ENCODE measurements around the gene MICU2. TPM values are rescaled to one million over a fixed set of nuclear protein-coding genes. Genes with fewer than 3 reads are reported as not detected.
"Not testable (repeated sequence)": the region's sequence is repeated elsewhere in the genome, so short reads cannot be mapped to it uniquely, and the experiment has no call there.

MICU2 gene
- total RNA-seq, 1 experiment from 2014 or later = 113 TPM

DNA sequence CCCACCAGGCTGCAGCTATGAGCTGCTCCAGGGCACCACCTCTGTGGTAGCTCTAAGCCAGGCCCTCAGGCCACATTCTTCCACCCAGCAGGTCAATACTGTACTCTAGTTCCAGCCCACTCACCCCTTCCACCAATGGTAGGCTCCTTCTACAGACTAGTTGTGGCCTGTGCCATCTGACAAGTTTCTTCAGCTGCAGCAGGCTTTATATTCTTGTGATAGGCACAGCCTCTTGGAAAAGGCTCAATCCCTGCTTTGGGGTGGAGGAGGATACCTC is 8.5 kb downstream of the MICU2 start:
- no peak for DNase-seq (ENCODE audit: low read depth)

DNA sequence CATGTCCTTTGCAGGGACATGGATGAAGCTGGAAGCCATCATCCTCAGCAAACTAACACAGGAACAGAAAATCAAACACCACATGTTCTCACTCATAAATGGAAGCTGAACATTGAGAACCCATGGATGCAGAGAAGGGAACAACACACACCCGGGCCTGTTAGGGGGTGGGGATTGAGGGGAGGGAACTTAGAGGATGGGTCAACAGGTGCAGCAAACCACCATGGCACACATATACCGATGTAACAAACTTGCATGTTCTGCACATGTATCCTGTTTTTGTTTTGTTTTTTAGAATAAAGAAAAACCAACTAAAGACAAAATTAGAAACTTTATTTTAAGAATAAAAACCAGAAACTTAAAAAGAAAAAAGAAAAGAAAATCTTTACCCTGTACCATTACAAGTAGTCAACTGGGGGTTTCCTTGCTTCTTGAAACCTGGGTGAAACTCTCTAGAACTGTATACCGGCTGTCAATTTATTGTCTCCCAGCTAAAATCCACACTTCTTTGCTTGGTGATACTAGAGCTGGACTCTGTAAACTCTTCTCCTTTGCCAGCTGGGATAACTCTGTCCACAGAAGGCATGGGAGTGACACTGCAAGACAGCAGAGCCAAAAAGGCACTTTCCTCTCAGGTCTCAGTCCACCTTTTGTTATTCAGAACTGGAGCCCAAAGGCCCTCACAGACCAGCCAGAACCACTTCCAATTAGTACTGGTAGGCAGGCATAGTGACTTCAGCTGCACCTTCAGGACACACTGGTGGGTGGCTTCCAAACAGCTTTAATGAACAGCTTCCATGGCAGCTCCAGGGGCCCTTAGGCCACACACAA is 9.0 kb downstream of the MICU2 start:
- DNase-seq (ENCODE audit: low read depth) = no peak

DNA sequence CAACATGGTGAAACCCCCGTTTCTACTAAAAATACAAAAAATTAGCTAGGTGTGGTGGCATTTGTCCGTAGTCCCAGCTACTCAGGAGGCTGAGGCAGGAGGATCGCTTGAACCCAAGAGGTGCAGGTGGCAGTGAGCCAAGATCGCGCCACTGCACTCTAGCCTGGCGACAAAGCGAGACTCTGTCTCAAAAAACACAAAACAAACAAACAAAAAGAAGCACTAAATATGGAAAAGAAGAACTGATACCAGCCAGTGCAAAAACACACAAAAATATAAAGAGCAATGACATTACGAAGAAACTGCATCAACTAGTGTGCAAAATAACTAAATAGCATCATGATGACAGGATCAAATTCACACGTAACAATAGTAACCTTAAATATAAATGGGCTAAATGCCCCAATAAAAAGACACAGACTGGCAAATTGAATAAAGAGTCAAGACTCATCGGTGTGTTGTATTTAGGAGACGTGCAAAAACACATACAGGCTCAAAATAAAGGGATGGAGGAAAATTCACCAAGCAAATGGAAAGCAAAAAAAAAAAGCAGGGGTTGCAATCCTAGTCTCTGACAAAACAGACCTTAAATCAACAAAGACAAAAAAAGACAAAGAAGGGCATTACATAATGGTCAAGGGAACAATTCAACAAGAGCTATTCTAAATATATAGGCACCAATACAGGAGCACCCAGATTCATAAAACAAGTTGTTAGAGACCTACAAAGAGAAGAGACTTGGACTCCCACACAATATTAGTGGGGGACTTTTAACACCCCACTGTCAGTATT is 13.1 kb downstream of the MICU2 start:
- not testable (repeated sequence) for DNase-seq (ENCODE audit: low read depth)

DNA sequence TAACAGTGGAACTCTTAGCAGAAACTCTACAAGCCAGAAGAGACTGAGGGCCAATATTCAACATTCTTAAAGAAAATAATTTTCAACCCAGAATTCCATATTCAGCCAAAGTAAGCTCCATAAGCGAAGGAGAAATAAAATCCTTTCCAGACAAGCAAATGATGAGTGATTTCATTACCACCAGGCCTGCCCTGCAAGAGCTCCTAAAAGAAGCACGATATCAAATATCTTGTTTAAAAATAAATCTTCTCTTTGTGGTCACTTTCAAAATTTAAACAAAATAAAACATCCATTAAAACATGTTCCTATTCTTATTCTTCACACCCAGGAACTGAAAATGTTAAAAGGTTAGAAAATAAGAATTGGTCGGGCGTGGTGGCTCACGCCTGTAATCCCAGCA is 13.7 kb downstream of the MICU2 start:
- DNase-seq (ENCODE audit: low read depth) = no peak

DNA sequence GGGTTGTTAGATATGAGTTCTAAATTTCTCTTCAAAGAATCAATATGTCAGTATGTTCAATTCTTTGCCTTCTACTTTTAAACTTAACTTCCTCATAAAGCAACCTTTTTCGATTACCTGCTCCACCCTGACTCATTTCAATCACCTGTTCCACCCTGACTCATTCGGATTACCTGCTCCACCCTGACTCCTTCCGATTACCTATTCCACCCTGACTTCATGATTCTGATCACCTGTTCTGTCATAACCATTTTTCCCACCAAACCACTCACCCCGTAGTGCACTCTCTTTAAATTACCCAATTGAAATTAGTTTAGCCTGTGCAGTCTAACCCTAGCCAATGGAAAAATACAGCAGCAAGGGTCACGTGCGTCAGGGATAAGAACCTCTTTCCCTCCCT is 14.5 kb downstream of the MICU2 start:
- DNase-seq (ENCODE audit: low read depth) = not testable (repeated sequence)

DNA sequence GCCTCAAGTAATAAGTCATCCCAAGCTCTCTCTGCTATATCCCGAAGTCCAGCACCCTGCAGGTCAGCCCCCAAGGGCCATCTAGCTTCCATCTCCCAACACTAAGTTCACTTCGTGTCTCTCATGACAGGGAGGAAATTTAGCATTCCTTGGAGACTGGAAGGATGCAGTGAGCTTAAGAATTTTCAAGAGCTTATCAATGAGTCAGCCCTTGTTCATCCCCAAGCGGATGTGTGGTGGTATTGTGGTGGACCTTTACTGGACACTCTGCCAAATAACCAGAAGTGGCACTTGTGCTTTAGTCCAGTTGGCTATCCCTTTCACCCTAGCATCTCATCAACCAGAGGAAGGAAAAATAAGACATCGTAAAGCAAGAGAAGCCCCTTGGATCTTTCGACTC is 15.6 kb downstream of the MICU2 start:
- DNase-seq (ENCODE audit: low read depth) = peak; percentile 92

DNA sequence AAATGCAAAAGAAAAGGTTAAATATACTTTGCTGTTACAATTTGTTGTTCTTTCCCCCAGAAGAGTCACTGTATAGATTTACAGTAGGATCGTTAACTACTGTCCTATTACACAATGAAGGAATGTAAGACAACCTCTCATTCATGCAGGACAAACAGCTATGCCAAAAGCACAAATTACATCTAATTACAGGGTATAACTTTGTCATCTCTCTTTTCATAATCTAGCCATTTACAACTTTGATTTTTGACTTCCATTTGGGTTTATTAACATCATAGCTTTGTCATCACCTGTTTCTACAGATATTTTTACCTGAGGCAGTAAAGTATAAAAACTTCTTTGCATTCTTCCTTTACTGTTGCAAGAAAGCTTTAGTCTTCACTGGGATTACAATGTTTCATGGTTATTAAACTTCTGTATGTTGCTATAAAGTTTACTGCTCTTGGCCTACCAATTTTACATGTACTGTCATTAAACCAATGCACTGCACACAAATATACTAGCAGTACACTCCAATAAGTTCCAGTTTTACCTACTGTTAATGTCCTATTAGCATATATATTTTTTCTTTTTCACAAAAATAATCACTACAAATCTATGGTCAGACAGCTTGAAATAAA is 18.9 kb downstream of the MICU2 start:
- DNase-seq (ENCODE audit: low read depth) = no peak

DNA sequence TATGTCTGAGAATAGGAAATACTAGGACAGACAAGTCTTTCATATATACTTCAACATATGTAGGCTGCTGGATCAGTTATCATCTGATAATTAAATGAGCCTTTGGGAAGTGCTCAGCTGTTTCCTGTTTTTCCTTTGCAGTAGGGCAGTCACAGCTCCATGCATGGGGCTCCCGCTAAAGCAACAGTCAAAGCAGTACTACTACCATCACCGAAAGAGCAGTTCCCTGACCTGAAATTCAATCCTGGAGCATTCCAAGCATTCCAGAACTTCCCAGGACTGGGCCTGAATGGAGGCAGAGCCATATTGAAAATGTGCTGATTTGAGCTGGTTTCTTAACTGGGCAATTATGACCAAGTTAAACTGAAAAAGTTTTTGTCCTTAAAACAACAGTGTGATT is 20.5 kb downstream of the MICU2 start:
- DNase-seq (ENCODE audit: low read depth) = peak; percentile 62

DNA sequence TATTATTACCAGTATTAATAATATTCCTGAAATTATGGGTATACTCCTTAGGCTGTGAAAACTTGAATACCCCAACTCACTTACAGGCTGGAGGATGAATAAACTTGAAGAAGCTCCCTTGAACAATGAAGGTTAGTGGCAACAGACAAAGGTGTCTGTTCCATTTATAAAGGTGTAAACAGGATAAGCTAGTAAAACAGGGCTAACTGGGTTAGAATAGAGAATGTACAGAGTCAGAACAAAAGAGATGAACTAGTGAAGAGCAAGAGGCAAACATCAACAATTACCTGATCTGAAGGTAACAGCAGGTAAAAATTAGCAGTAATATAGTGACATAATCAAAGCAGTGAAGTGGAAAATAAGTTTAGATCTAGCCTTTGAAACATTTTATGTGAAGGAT is 23.2 kb downstream of the MICU2 start:
- no peak for DNase-seq (ENCODE audit: low read depth)

DNA sequence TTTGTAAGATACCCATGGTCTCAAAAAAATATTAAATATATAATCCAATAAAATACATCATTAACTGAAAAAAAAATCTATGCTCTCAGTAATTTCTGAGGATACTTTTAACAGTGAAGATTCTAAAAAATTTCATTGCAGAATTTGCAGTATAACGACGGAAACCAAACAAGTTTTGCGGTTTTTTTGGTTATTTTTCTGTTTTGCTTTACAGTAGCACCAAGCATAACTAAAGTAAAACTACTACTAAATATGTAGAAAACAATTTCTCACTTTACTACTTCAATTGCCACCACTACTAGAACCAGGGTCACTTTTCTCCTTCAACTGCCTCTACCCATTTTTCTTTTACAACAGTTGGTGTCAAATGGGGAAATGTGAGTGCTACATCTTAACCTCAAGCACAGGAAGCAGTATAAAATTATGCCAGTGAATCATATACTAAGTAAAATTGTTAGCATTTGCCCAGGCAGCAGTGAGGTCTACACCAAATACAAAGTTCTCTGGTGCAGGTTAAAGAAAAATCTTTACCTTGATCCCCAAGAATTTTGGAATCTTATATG is 24.1 kb downstream of the MICU2 start:
- peak; percentile 44 for DNase-seq (ENCODE audit: low read depth)

DNA sequence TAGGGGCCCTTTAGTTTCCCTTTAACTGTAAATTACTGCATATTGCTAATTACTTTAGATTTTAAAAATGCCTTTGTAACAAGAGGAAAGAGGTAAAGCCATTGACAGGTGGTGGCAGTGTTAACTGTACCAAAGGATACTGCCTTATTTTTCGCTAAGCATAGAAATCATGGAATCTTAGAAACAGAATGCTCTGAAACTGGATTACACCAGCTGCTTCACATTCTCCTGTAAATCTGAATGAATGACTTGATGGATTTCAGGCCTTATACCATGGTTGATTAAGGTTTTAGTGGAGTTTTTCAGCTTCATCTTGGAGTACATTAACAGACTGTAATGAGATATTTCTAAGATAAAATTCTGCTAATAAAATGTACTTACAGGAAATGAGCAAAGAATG is 25.2 kb downstream of the MICU2 start:
- DNase-seq (ENCODE audit: low read depth) = no peak

DNA sequence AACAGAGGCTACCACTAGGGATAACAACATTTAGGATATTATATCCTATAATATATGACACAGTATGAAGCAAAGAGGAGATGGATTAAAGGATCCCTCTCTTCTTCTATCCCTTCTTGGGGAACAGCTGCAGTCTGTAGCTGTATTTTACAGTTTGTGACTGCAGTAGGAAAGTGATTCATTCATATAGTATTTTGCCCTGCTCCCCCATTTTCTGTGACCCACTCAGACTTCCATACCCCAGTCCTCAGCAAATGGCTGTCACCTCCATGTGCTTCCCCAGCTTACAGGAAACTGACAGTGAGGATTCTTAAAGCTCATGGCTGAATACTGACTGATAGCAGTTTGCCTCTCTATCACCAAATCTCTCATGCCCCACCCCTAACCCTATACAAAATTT is 27.5 kb downstream of the MICU2 start:
- peak; percentile 72 for DNase-seq (ENCODE audit: low read depth)

DNA sequence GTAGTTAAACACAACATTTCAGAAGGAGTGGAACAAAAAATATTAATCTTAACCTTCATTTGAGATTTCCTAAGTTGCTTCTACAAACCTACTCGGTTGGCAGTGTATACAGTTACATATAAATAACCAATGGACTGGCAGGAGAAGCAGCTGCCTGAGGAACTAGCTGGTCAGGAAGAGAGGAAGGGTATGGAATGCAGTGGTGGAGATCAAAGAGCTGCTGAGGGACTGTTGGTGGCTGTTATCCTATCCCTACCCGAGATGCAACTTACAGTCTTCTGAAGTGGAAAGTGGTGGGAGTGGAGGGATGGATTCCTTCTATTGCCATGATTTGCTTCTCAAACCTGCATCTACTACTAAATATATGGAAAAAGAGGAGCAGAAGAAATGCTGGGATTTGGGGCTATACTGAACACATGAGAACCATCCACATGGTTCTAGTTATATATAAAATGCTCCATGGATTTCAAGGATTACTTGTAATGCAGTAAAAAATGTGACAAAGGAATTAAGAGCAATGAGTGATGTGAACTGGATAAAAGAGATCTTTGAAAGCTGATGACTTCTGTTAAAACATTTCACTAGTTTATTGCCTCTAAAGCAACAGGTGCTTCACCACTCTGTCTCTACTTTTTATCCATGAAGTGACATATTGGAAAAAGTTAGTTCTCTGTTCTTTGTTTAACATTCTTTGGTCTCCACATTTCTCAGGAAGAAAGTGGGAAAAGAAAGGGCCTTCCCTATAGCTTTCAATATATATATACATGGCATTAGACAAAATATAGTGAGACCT is 29.9 kb downstream of the MICU2 start:
- DNase-seq (ENCODE audit: low read depth) = peak; percentile 2

DNA sequence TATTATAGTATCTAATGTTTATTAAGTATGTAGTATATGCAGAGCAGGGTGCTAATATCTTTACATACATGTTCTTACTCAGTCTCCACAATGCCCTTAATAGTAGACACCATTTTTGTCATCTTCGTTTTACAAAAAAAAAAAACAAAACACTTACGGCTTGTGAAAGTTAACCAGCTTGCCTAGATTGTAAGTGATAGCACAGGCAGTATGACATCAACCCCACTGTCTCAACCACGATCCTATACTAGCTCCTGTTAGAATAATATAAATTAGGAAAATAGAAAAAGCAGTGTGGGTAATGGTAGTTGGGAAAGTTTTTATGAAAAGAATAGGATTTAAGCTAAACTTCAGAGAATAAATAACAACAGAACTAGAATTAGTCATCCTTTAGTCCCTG is 34.3 kb downstream of the MICU2 start:
- no peak for DNase-seq (ENCODE audit: low read depth)

DNA sequence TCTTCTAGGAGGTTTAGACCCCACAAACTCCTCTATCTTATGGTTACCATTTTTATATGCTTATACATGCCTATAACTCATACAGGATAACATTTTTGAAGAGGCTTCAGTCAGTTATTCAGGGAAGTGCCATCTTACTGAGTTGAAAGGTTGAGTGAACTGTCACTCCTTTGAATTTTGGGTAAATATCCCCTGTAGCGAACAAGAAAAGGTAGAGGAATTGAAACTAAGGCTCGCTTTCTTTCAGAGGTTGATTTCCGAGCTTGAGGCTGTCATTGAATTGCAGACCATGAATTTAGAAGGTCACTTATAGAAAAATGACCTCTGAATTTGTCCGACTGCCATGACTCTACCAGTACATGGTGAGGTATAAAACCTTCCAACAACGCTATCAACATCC is 35.1 kb downstream of the MICU2 start:
- DNase-seq (ENCODE audit: low read depth) = no peak

DNA sequence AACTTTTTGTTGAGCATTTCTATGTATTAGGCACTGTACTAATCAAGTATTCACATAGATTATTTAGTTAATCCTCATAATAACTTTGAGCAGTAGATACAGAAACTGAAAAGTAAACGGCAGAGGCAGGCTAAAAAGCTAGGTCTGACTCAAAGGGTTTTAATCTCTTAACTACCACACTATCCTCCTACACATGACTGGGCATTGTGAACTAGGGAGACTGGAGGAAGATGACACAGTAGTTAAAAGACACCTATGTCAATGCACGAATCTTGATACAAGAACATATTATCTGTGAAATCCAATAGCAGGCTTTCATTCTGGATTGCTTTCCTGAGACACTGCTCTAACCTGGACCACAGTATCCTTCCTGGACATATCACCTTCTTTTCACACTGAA is 36.3 kb downstream of the MICU2 start:
- DNase-seq (ENCODE audit: low read depth) = peak; percentile 2

DNA sequence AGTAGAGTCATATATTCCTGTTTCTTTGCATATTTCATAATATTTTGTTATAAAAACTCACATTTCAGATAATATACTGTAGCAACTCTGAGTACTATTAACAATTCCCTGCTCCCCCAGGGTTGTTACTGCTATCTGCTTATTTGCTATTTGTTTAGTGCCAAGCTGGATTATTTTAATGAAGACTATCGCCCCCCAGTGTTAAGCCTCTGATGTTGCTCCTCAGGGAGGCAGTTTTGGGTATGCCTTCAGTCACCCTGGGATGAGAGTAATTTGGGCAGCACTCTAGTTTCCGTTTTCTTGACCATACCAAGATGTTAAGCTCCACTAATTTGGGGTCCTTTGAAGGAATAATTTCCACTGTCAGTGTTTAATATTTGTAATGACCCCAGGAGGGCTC is 46.0 kb downstream of the MICU2 start:
- peak; percentile 20 for DNase-seq (ENCODE audit: low read depth)

DNA sequence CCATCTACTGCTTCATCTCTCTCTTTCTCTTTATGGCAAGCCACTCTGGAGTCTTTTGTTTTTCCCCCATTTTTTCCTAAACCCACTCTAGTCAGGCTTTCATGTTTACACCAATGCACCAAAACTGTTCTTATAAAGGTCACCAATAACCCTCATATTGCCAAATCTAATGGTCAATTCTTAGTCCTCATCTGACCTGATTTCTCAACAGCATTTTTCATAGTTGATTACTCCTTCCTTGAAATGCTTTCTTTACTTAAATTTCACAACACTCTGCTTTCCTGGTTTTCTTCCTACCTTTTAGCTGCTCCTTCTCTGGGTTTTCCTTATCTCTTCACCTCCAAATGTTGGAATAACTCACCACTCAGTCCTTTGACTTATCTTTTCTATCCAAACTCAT is 47.9 kb downstream of the MICU2 start:
- DNase-seq (ENCODE audit: low read depth) = no peak

DNA sequence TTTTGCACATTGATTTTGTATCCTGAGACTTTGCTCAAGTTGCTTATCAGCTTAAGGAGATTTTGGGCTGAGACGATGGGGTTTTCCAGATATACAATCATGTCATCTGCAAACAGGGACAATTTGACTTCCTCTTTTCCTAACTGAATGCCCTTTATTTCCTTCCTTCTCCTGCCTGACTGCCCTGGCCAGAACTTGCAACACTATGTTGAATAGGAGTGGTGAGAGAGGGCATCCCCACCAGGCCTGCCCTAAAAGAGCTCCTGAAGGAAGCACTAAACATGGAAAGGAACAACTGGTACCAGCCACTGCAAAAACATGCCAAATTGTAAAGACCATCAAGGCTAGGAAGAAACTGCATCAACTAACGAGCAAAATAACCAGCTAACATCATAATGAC is 50.7 kb downstream of the MICU2 start:
- DNase-seq (ENCODE audit: low read depth) = not testable (repeated sequence)

DNA sequence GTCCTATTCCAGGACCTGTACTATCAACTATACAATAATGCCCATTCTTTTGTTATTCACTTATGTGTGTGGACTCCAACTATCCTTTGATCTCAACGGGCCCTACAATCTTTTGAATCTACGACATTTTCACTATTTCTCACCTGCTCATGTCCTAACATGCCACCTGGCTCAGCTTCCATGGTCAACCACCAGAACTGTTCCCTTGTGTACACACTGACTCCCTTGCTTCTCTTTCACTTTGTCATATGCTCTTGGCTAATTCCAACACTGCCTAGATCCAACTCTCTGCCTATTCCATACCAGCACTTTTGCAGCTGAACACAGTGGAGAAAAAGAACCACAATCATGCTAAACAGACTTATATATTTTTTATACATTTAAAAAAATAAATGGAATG is 53.1 kb downstream of the MICU2 start:
- DNase-seq (ENCODE audit: low read depth) = no peak

DNA sequence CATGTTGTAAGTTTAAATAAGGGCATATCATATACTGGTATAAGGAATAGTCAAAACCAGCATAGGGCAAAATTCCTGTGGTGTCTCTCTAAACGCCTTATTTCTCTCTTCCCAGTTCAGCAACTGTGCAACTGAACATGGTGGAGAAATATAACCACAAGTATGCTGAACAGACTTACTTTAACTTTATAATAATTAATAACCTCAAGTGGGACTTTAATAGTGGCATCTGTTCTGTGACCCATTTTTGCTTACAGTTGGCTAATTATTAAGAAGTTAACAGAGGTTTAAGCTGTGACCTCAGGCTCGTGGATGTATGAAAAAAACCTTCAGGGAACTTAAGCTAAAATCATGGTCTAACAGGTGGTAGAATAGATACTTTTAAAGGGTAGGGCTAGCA is 54.3 kb downstream of the MICU2 start:
- no peak for DNase-seq (ENCODE audit: low read depth)

Measured in HT1080 (cell line).